ENCODE measurements around the gene CMIP. TPM values are rescaled to one million over a fixed set of nuclear protein-coding genes. Genes with fewer than 3 reads are reported as not detected.

Gene CMIP
- polyA plus RNA-seq, 1 donor = 44.3 TPM

DNA sequence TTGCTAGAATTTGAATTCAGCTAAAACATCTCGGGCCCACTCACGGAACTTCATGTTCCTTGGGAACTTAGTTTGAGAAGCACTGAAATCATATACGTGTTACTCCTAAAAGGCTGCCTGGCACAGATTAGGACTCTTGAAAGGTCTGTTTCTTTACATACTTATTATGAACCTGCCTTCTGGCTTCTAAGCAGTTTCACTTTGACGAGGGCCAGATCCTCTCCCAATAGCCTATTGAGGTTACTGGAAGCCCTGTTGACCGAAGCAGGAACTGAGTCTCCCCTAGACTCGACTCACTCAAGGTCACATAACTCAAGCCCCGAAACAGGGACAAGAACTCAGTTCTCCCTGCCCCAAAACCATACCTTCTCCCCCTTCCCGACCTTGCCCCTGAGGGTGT, 212.6 kb downstream of the CMIP start:
- no peak for DNase-seq

DNA sequence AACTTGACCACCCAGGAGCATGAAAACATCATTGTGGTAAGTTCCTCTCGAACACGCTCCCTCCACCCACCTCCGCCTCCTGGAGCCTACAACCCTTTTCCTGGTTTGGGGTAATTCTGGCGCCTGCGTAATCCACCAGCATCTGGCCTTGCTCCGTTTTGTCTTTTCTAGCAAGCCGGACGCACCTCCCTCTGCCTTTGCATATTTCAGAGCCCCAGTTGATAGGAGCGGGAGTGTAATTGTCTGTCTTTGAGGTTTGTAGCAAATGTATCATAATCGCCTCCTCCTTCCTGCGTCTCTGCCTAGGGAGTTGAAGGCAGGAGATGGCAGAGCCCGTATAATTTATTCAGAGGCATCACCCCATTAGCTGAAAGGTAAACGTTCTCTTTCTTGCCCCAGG, 213.2 kb downstream of the CMIP start:
- DNase-seq = no peak

DNA sequence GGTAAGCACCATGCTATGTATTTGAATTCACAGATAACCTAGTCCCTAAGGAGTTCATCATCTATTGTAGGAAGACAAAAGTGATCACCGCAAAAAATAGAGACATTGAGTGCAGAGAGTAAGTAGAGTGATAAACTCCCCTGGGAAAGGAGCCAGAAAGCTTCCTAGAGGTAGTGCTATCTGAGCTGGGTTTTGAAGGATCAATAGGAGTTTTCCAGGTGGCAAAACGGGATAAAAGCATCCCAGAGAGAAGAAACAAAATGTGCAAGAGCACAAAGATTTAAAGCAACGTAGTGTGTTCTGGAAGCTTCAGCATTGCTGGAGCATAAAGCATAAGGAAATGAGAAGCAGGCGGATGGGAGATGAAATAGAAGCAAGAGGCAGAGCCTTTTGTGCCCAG, 213.8 kb downstream of the CMIP start:
- DNase-seq = no peak

DNA sequence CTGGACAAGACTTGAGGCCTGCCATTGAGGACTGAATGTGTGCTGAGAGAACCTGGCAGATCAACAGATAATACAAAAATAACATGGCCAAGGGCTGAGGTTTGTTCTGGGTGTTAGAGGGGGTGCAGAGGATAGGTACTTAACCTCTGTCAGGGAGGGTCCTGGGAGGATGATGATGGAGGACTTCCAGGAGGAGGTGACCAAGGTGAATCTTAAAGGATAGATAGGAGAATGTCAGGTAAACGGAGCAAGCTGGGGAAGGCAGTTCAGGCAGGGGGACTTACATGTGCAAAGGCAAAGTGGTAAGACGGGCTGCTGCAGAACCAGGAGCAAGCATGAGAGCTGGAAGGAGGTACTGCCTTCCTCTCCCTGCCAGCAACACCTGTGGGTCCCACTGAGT, 214.6 kb downstream of the CMIP start:
- DNase-seq = no peak

DNA sequence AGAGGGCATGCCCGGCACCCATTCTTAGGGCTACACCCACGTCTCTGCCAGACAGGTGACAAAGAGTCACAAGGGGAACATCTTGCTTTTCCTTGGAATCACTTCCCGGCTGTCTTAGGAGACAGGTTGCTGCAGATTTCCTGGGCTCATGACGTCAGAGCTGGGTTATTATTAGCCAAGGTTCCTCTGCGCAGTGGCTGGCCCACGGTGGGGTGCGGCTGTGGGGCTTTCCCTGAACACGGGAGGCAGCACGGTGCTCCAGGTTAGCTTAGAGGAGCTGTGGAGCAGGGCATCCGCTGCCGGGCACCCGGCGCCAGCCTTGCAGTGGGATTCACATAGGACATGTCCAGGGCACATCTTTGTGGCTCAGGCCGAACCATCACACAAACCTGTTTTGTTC, 216.5 kb downstream of the CMIP start:
- DNase-seq = no peak

DNA sequence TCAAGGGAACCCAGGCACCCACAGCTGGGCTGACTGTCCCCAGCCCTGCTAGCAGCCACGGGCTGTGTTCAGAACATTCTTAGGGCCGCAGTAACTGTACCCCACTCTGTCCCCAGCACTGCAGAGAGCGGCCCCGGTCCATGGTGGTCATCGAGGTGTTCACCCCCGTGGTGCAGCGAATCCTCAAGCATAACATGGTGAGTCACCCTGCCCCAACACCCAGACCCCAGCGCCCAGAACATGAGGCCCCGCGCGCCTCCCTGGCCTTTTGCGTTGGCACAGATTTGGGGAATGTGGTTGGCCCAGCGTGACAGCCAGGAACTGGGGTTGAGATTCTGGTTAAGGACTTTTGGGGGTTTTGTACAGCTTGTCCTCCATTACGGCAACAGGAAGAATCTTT, 219.5 kb downstream of the CMIP start:
- DNase-seq = no peak

DNA sequence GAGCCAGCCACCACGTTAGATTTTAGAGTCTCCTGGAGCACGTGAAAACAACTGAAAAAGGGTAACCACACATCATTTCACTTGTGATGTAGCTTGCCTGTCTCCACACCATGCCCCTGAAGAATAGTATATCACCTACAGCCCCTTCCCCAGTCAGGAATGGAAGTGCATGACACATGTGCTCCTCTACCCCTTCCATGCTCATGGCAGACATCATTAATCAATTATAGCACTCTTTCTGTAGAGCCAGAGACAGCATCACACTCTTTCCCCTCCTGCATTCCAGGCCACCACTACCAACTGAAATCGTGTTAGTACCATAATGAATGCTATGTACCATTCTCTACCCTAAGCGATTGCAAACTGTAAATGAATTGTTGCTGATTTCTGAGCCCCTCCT, 221.0 kb downstream of the CMIP start:
- no peak for DNase-seq

DNA sequence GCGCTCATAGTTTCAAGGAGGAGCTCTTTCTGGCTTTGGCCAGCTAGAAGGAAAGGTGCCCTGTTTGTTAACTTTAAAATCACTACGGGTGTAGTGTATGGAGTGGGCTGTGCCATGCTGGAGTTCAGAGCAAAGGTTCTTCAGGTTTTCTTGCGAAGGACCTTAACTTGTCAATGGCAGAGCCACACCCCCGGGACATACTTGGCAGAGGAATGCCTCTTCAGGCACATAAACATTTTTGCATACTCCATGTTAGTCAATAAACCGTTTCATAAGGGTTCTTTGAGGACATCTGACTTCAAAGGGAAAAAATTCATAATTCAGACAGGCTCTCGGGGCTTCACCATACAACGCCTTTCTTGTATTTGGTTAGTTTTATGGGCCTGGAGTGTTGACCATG, 221.5 kb downstream of the CMIP start:
- no peak for DNase-seq

DNA sequence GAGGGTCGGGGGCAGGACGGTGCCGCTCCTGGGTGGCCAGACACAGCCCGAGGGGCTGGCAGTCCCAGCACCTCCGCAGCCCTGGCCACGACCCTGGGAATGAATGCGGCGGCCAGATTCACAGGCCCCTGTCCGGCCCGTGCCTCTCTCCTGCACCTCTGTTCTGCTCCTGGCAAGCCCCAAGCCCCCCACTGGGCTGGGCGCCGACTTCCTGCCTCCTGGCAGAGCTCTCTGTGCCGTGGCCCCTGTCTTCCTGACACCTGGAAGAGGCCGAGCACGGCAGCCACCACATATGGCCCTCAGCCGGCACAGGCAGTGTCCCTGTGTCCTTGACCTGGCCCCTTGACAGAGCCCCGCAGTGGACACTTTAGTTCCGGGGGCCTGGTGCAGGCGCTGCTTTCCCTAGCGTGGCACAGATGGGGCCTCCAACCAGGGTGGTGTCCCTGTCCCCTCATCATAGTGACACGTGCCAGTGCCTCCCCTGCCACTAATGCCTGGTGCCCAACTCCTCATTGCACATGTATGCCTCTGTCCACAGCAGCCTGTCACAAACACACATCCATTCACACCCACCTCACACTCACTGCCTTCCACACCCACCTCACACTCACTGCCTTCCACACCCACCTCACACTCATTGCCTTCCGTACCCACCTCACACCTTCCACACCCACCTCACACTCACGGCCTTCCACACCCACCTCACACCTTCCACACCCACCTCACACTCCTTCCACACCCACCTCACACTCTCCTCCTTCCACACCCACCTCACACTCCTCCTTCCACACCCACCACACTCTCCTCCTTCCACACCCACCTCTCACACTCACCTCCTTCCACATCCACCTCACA, 223.9 kb downstream of the CMIP start:
- DNase-seq = no peak

DNA sequence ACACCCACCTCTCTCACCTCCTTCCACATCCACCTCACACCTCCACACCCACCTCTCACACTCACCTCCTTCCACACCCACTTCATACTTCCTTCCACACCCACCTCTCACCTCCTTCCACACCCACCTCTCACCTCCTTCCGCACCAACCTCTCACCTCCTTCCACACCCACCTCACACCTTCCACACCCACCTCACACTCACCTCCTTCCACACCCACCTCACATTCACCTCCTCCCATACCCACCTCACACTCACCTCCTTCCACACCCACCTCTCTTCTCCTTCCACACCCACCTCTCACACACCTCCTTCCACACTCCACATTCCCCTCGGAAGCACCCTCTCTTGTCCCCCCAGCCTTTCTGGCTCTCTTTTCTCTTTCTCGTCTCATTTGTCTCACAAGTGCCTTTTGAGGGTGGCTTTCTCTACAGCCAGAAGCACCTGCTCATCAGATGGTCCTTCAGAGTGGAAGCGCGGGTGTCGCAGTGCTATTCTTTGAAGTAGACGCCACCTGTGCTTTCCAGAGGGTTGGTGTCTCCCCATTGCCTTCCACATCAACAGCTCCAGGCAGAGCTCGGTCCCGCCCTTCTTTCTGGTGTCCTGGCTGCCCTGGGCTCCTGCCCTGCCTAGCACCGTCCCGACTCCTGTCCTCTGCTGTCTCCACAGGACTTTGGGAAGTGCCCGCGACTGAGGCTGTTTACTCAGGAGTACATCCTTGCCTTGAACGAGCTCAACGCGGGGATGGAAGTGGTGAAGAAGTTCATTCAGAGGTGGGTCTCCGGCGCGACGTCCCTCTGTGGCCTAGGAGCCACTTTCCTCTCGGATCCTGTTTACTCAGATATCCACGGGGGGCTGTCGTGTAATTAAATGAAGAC, 225.1 kb downstream of the CMIP start:
- DNase-seq = no peak

DNA sequence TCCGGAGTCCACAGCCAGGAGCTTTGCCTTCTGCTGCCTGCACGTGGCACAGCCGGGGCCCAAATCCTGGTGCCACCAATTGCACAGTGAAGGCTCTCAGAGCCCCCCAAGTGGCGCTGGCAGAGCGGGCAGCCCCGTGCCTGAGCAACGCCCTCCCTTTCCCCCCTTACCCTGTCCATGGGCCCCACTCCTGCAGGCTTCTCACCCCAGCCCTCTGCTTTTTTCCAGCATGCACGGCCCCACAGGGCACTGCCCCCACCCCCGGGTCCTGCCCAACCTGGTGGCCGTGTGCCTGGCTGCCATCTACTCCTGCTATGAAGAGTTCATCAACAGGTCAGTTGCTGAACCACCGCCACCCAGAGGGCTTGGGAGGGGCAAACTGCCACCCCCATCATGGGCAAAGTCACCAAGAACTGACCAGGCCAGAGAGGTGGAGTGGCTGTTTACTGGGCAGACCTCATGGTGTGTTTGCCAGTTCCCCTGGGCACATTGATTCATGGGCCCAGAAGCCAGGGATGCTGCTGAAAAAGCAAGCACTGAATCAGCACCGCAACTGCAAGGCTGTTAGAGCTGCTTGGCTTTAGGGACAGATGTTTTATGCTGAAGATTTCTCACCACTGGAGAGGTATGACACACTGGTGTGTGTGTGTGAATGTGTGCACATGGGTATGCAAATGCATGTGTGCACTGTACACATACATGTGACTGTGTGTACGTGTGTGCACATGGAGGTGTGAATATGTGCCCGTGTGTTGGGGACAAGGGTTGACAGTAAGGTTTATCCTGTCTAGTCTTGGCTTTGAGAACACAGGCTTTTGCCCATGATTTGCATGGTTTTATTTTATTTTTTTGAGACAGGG, 227.4 kb downstream of the CMIP start:
- no peak for DNase-seq

DNA sequence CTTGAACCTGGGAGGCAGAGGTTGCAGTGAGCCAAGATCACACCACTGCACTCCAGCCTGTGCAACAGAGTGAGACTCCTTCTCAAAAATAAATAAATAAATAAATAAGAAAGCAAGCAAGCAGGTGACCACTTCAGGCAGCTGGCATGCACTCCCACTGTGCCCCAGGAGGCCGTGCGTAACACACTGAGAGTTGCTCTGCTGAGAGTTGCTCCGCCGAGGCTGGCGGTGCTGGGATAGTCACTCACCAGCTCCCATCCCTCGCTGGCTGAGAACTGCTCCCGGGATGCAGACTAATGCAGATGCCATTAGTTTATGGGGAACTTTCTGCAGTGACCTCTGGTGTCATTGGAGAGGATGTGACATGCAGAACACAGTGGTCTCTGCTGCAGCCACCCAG, 228.8 kb downstream of the CMIP start:
- DNase-seq = no peak

DNA sequence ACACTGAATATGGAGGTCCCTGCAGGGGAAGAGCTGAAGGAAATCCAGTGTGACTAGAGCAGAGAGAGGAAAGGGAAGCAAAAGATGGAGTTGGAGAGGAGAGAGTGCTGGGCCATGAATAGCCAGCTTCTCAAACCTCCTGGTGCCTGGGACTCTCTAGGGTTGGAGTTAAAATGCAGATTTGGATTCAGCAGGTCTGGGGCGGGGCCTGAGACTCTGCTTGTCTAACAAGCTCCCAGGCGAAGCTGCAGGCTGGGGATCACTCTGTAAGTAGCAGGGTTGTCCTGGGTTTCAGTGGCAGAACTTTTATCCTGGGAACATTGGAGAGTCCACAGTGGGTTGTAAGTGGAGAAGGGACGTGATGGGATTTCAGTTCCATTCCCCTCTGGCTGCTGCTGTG, 231.1 kb downstream of the CMIP start:
- no peak for DNase-seq

DNA sequence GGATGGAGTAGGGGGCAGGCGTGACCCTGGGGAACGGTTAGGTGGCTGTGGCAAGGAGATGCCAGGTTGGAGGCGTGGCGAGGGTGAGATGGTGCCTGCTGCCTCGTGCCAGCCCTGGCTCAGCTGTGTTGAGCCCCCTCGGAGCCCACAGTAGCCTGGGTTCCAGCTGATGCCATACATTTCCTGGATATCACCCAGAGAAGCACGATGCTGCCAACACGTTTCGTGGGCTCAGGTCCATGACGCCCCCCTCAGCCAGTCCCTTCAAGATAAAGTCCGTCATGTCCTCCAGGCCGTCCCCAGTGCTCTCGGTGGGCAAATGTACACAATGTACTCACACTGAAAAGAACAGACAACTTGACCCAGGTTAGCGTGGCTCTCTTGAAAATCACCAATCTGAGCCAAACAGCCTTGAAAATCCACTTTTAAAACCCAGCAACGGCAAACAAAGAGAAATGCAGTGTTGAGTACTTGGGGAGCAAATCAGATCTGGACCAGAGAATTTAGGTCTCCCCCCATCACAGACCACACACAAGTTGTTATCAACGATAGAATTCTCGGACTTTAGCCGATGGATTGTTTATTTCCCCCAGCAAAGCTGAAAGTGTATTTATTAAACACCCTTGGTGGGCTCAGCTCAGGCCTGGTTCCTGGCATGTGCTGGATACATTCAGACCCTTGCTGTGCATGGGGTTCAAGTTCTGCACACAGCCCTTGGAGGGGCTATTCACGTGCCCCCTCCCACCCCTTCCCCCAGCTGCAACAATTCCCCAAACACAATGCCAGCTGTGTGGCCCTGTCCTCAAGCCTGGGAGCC, 231.7 kb downstream of the CMIP start:
- DNase-seq = no peak

DNA sequence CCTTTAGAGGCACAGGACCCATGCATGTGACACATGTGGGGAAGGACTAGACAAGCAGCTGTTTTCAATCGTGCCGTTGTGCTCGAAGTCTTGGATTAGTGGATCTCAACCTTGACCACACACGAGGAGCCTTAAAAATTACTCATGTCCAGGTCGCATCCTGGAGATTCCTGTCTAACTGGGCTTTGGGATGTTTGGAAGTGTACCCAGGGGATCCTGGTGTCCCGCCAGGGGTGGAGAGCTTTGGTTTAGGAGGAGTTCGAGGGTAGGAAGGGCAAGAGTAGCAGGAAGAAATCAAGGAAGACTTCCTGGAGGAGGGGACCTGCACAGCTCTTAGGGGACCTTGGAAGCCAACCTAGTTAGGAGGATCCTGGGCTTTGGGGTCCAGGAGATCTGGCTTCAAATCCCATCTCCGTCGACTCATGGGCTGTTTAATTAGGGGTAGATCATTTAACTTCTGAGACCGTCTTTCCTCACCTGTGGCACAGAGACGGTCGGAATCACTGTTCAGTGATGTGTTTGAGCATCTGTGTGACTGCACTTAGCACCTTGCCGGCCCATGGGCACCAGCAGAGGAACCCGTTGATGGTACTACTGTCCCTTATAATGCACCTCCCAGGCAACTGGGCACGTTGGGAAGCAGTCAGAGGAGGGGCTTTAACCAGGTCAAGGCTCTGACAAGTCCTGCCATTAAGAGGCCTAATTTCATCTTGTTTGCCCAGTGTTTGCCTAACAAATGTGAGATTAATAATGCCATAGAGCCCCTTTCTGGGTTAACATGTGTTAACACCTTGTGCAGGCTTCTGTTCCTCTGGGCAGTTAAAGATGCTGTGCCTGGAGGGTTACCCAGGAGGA, 232.5 kb downstream of the CMIP start:
- no peak for DNase-seq

DNA sequence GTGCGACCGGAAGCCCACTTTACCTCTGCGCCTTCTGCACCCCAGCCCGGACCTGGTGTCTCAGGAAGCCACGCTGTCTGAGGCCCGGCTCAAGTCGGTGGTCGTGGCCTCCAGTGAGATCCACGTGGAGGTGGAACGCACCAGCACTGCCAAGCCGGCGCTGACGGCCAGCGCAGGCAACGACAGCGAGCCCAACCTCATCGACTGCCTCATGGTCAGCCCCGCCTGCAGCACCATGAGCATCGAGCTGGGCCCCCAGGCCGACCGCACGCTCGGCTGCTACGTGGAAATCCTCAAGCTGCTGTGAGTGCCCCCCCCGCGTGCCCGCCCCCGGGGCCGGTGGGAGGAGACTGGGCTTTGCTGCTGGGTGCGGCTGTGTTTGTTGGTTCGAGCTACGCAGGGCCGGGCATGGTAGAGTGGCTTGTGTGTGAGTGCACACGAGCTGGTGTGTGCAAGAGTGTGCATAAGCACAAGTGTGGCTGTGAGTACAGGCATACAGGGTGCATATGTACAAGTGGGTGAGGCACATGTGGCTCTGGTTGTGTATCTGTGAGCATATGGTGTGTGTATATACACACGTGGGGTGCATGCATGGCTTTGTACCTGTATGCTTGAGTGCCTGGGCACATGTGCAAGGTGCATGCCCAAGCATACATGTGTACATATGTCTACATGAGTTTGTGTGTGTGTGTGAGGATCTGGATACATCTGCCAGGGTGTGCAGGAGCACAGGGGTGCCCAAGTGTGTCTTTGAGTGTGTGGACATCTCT, 233.9 kb downstream of the CMIP start:
- DNase-seq = no peak

DNA sequence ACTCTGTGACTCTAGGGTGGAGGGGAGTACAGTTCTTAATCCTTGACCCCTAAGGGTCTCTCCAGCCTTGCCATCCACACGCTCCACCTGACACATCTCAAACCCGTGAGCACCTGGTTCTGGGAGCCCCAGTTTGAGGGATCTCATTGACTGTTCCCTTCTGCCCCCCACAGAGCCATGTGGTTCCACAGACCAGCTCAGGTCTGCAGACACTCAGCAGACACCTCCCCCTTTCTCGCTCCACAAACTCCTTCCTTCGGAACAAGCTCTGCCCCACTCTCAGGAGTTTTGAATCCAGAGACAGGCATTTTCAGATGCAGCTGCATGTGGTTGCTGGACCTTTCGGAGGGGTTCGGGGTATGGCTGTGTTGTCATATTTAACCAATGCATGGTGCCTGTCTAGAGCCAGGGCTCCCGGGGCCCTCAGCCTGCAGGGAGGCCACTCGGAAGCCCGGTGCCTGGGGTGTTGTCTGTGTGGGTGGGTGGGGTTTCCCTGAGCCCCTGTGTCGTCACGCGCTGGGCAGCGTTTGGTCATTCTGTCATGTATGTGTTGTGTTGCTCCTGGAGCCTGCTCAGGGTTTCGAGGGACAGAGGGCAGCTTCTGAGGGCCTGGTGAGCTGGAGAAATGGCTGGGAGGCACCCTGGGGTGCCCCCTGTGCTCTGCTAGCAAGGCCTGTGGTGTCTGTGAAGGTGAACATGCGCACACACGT, 235.3 kb downstream of the CMIP start:
- no peak for DNase-seq

DNA sequence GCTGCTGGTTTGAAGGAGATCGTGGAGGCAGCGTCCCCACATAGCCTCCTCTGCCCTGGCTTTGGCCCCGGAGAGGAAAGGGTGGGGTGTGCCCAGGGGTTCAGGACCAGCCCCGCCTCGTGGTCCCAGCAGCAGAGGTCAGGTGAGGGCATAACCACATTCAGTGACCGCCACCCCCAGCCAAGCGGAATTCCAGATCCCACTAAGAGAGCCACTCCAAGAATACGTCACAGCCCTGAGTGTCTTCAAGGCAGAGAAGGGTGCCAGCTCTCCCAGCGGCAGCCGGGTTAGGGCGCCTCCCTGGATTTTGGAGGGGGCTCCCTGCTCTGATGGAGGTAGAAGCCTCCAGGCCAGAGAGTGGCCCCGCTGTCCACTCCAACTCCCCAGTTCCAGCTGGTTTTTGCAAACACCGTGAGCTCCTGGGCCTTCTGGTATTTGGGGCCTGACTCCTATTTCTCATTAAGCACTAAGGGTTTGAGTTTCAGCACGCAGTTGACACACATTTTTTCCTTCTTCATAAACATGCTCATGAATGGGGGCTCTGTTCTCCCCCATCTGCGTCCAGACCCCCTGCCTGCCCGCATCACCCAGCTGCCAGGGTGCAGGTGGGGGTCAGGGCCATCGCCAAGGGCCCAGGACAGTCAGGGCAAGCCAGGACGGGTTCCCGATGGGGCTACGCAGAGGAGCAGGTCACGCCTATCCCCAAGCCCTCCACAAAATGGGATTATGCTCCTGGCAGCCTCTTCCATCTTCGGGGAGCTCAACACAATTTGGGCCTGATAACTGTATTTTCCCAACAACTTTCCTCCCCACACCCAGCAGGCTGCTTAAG, 236.1 kb downstream of the CMIP start:
- no peak for DNase-seq
